GM18519 (cell line): ENCODE data around the gene MPND.

Experiments used
- ATAC-seq: cut with Tn5 transposase; IDR thresholded peaks from one replicate; pipeline ENCODE4 v1.9.1; 2021; ENCODE audit warnings: mild to moderate bottlenecking, moderate library complexity; ENCODE audit not compliant: unreplicated experiment, low FRiP score

Gene MPND

GRCh38 chr19:4375164-4376027 lies 32.0 kb downstream of the MPND start:
- no peak for ATAC-seq

- ATAC-seq = no peak
These were observed 32.8 kb downstream of the MPND start for GRCh38 chr19:4376028-4376670.

- ATAC-seq = no peak
These were observed 33.3 kb downstream of the MPND start for GRCh38 chr19:4376671-4376990.

GRCh38 chr19:4376991-4377781 lies 33.8 kb downstream of the MPND start:
- no peak for ATAC-seq

- ATAC-seq = no peak
These were observed 35.5 kb downstream of the MPND start for GRCh38 chr19:4378886-4379285.

GRCh38 chr19:4379383-4380253 lies 36.3 kb downstream of the MPND start:
- ATAC-seq = no peak

- no peak for ATAC-seq
These were observed 36.9 kb downstream of the MPND start for GRCh38 chr19:4380254-4380727.

- no peak for ATAC-seq
These were observed 42.1 kb downstream of the MPND start for GRCh38 chr19:4385291-4386040.

- no peak for ATAC-seq
These were observed 42.9 kb downstream of the MPND start for GRCh38 chr19:4386041-4386782.

GRCh38 chr19:4388337-4389063 lies 45.1 kb downstream of the MPND start:
- no peak for ATAC-seq

GRCh38 chr19:4389064-4389375 lies 45.7 kb downstream of the MPND start:
- no peak for ATAC-seq

GRCh38 chr19:4389511-4390016 lies 46.2 kb downstream of the MPND start:
- ATAC-seq = no peak

- ATAC-seq = no peak
These were observed 46.7 kb downstream of the MPND start for GRCh38 chr19:4390017-4390566.

GRCh38 chr19:4390567-4391305 lies 47.4 kb downstream of the MPND start:
- ATAC-seq = no peak

- ATAC-seq = no peak
These were observed 47.9 kb downstream of the MPND start for GRCh38 chr19:4391306-4391693.

- ATAC-seq = no peak
These were observed 48.5 kb downstream of the MPND start for GRCh38 chr19:4391701-4392483.
